Measurements from ENCODE around the gene BANF2. TPM values are rescaled to one million over a fixed set of nuclear protein-coding genes. Genes with fewer than 3 reads are reported as not detected.

BANF2 gene
- polyA plus RNA-seq, 3 donors: not detected

DNA sequence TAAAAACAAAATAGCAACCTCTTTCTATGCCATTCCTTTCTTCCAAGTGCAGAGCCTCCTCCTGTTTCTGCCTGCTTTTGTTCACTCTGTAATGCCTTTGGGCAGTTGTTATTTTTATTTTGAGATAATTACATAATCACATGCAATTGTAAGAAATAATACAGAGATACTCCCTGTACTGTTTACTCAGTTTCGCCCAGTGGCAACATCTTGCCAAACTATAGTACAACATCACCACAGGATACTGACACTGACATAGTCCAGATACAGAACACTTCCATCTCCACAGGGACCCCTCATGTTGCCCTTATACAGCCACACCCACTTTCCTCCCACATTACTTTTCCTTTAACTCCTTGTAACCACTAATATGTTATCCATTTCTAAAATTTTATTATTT is 59.7 kb downstream of the BANF2 start:
- no peaks in the 10 kb centered on the region for H4K20me1 ChIP-seq (ENCODE audit: insufficient read depth, low read length)
- H3K79me2 ChIP-seq (ENCODE audit: insufficient read depth, low read length): no peaks in the 10 kb centered on the region

DNA sequence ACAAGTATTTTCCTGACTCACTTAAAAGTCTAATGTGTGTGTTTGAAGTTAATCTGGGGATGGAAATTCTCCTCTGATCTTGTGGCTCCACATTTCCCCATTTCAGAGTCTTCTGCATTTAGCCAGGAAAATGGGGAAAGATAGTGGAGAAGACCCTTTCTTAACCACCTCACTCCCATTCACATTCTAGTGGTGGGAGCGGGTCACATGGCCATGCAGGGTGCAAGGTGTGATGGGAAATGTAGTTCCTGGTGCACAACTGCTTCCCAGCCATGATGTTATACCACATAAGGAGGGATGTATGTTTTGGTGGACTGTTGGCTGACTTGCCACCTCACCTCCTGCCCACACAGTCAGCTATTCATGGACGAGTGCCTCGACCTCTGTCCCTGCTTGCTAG is 61.8 kb downstream of the BANF2 start:
- 100% methylated on average over 2 of the region's 3 CpGs for WGBS (ENCODE audit: insufficient coverage)
- Mint-ChIP-seq H3K36me3 (no peaks in the 10 kb centered on the region), H3K27ac (no peak overlapping the region), H3K4me1 (no peaks in the 10 kb centered on the region), H3K27me3 (ENCODE audit: low read depth in 3 of 3) (peaks cover 0 to 5% (median 2%) of the 10 kb centered on the region in 3 donors), H3K4me3 (no peak overlapping the region), H3K9me3 (peaks cover 5 to 19% (median 14%) of the 10 kb centered on the region in 7 donors)
- no peak overlapping the region for H3K4me2 ChIP-seq (replicated peaks; ENCODE audit: extremely low read depth, low read length, poor library complexity, severe bottlenecking)
- no peak overlapping the region for H2AFZ ChIP-seq (ENCODE audit: insufficient read depth, low read depth, low read length, poor library complexity, severe bottlenecking)
- no peak overlapping the region for H3K27ac ChIP-seq (ENCODE audit: low read depth in 1 of 2, low read length in 2 of 2)
- no peak for DNase-seq
- no peak overlapping the region for H3K9ac ChIP-seq (ENCODE audit: insufficient read depth, low read length, poor library complexity, severe bottlenecking)
- no peaks in the 10 kb centered on the region for H3K79me2 ChIP-seq (ENCODE audit: insufficient read depth, low read length)
- intact Hi-C loops (cut with micrococcal nuclease): no loop called here
- H3K9me3 ChIP-seq (replicated peaks in 1 of 2; ENCODE audit: control insufficient read depth in 1 of 2, insufficient read depth in 1 of 2, low read length in 2 of 2): peaks cover 0 to 13% of the 10 kb centered on the region in 2 donors
- no peaks in the 10 kb centered on the region for H3K36me3 ChIP-seq (replicated peaks in 1 of 2; ENCODE audit: control insufficient read depth in 1 of 2, insufficient read depth in 2 of 2, low read length in 2 of 2)
- no peaks in the 10 kb centered on the region for H4K20me1 ChIP-seq (ENCODE audit: insufficient read depth, low read length)
- H3K4me3 ChIP-seq (replicated peaks in 1 of 3; ENCODE audit: low read depth in 2 of 3, low read length in 3 of 3): no peak overlapping the region
- TF ChIP-seq, protein P1, sequence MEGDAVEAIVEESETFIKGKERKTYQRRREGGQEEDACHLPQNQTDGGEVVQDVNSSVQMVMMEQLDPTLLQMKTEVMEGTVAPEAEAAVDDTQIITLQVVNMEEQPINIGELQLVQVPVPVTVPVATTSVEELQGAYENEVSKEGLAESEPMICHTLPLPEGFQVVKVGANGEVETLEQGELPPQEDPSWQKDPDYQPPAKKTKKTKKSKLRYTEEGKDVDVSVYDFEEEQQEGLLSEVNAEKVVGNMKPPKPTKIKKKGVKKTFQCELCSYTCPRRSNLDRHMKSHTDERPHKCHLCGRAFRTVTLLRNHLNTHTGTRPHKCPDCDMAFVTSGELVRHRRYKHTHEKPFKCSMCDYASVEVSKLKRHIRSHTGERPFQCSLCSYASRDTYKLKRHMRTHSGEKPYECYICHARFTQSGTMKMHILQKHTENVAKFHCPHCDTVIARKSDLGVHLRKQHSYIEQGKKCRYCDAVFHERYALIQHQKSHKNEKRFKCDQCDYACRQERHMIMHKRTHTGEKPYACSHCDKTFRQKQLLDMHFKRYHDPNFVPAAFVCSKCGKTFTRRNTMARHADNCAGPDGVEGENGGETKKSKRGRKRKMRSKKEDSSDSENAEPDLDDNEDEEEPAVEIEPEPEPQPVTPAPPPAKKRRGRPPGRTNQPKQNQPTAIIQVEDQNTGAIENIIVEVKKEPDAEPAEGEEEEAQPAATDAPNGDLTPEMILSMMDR (IDR thresholded peaks at IDR 0.05): no peak
- H3K4me1 ChIP-seq (ENCODE audit: control insufficient read depth in 1 of 2, insufficient read depth in 2 of 2, low read length in 2 of 2): no peaks in the 10 kb centered on the region
- no peaks in the 10 kb centered on the region for H3K27me3 ChIP-seq (ENCODE audit: control insufficient read depth in 2 of 2, insufficient read depth in 2 of 2, low read length in 2 of 2)

More for the DNA sequence above, 59.7 kb downstream of the BANF2 start:
- no peak overlapping the region for H3K27ac ChIP-seq (ENCODE audit: low read depth in 1 of 2, low read length in 2 of 2)
- WGBS (ENCODE audit: insufficient coverage): 100% methylated on average over 1 of the region's 1 CpG
- no peak overlapping the region for H3K4me3 ChIP-seq (replicated peaks in 1 of 3; ENCODE audit: low read depth in 2 of 3, low read length in 3 of 3)
- Mint-ChIP-seq H3K4me1 (no peaks in the 10 kb centered on the region), H3K4me3 (no peak overlapping the region), H3K27me3 (ENCODE audit: low read depth in 3 of 3) (peaks cover 0 to 4% (median 2%) of the 10 kb centered on the region in 3 donors), H3K27ac (no peak overlapping the region), H3K36me3 (no peaks in the 10 kb centered on the region), H3K9me3 (peaks cover 5 to 19% (median 14%) of the 10 kb centered on the region in 7 donors)
- intact Hi-C loops (cut with micrococcal nuclease): no loop called here
- H3K4me2 ChIP-seq (replicated peaks; ENCODE audit: extremely low read depth, low read length, poor library complexity, severe bottlenecking): no peak overlapping the region
- no peak for DNase-seq
- no peaks in the 10 kb centered on the region for H3K4me1 ChIP-seq (ENCODE audit: control insufficient read depth in 1 of 2, insufficient read depth in 2 of 2, low read length in 2 of 2)
- H2AFZ ChIP-seq (ENCODE audit: insufficient read depth, low read depth, low read length, poor library complexity, severe bottlenecking): no peak overlapping the region
- H3K36me3 ChIP-seq (replicated peaks in 1 of 2; ENCODE audit: control insufficient read depth in 1 of 2, insufficient read depth in 2 of 2, low read length in 2 of 2): no peaks in the 10 kb centered on the region
- H3K27me3 ChIP-seq (ENCODE audit: control insufficient read depth in 2 of 2, insufficient read depth in 2 of 2, low read length in 2 of 2): no peaks in the 10 kb centered on the region
- H3K9me3 ChIP-seq (replicated peaks in 1 of 2; ENCODE audit: control insufficient read depth in 1 of 2, insufficient read depth in 1 of 2, low read length in 2 of 2): peaks cover 0 to 13% of the 10 kb centered on the region in 2 donors
- TF ChIP-seq, protein P1 (IDR thresholded peaks at IDR 0.05): no peak
- H3K9ac ChIP-seq (ENCODE audit: insufficient read depth, low read length, poor library complexity, severe bottlenecking): no peak overlapping the region
